Measurements from ENCODE around the gene SUN1. TPM values are rescaled to one million over a fixed set of nuclear protein-coding genes. Genes with fewer than 3 reads are reported as not detected.

SUN1 gene
- total RNA-seq, 2 experiments from 2014 or later = 83.4 to 105 TPM

- peaks cover 38% of the 10 kb centered on the region for H3K4me1 ChIP-seq (ENCODE audit: insufficient read depth, low read length, poor library complexity, severe bottlenecking)
- H3K4me2 ChIP-seq (ENCODE audit: low read length) = peak overlapping the region; percentile 61
- peak overlapping the region; percentile 50 for H3K4me3 ChIP-seq (ENCODE audit: low read depth, low read length, poor library complexity, severe bottlenecking)
- H3K36me3 ChIP-seq (ENCODE audit: insufficient read depth, low read length) = peaks cover 54% of the 10 kb centered on the region
- no peaks in the 10 kb centered on the region for H3K9me2 ChIP-seq (ENCODE audit: insufficient read depth, low read length)
- H3K27ac ChIP-seq (ENCODE audit: low read depth, low read length, poor library complexity, severe bottlenecking) = peak overlapping the region; percentile 77
- no peaks in the 10 kb centered on the region for H3K9me3 ChIP-seq (ENCODE audit: low read length)
- no TSS peak for BruUV-seq (replicated peaks)
- CTCF ChIA-PET (ENCODE audit: unreplicated experiment) = no interaction called here
- peaks cover 13% of the 10 kb centered on the region for H4K20me1 ChIP-seq (ENCODE audit: insufficient read depth, low read length)
- intact Hi-C loops (cut with micrococcal nuclease; ENCODE audit: unreplicated experiment) = no loop called here
- peak; percentile 68 for DNase-seq (ENCODE audit: low spot score)
- peaks cover 32% of the 10 kb centered on the region for H3K79me2 ChIP-seq (ENCODE audit: insufficient read depth, low read depth, low read length)
- POLR2A ChIA-PET = no interaction called here
- H2AFZ ChIP-seq (ENCODE audit: low read length) = no peak overlapping the region; the same call in 1 of the 2 replicates
- TF ChIP-seq EZH2phosphoT487 (IDR thresholded peaks at IDR 0.05; ENCODE audit: borderline replicate concordance, low read depth, low read length) (no peak), CTCF (conservative IDR thresholded peaks at IDR 0.05; ENCODE audit: low read length) (no peak)
These were observed 42.8 kb downstream of the SUN1 start for GRCh38 chr7:875051-875450.

- BruUV-seq (replicated peaks) = TSS peak; percentile 92
- peaks cover 38% of the 10 kb centered on the region for H3K4me1 ChIP-seq (ENCODE audit: insufficient read depth, low read length, poor library complexity, severe bottlenecking)
- H2AFZ ChIP-seq (ENCODE audit: low read length) = peak overlapping the region; percentile 42; the same call in 1 of the 2 replicates
- H3K79me2 ChIP-seq (ENCODE audit: insufficient read depth, low read depth, low read length) = peaks cover 38% of the 10 kb centered on the region
- TF ChIP-seq EZH2phosphoT487 (IDR thresholded peaks at IDR 0.05; ENCODE audit: borderline replicate concordance, low read depth, low read length) (no peak), CTCF (conservative IDR thresholded peaks at IDR 0.05; ENCODE audit: low read length) (no peak)
- POLR2A ChIA-PET = no interaction called here
- intact Hi-C loops (cut with micrococcal nuclease; ENCODE audit: unreplicated experiment) = loop anchor here (1.0 kb wide), 3 partner anchors 26 to 148 kb away; partner anchors contain the start of gene PRKAR1B
- H3K36me3 ChIP-seq (ENCODE audit: insufficient read depth, low read length) = peaks cover 54% of the 10 kb centered on the region
- peaks cover 13% of the 10 kb centered on the region for H4K20me1 ChIP-seq (ENCODE audit: insufficient read depth, low read length)
- H3K4me2 ChIP-seq (ENCODE audit: low read length) = peak overlapping the region; percentile 61
- H3K9me2 ChIP-seq (ENCODE audit: insufficient read depth, low read length) = no peaks in the 10 kb centered on the region
- CTCF ChIA-PET (ENCODE audit: unreplicated experiment) = no interaction called here
- peak overlapping the region; percentile 50 for H3K4me3 ChIP-seq (ENCODE audit: low read depth, low read length, poor library complexity, severe bottlenecking)
- no peak for DNase-seq (ENCODE audit: low spot score)
- H3K9me3 ChIP-seq (ENCODE audit: low read length) = no peaks in the 10 kb centered on the region
- peak overlapping the region; percentile 77 for H3K27ac ChIP-seq (ENCODE audit: low read depth, low read length, poor library complexity, severe bottlenecking)
These were observed 43.3 kb downstream of the SUN1 start for GRCh38 chr7:875476-876076.
